ENCODE measurements around the gene MAD1L1. TPM values are rescaled to one million over a fixed set of nuclear protein-coding genes. Genes with fewer than 3 reads are reported as not detected.

Gene MAD1L1
- total RNA-seq, 1 experiment from 2014 or later, result 46.7 TPM

DNA sequence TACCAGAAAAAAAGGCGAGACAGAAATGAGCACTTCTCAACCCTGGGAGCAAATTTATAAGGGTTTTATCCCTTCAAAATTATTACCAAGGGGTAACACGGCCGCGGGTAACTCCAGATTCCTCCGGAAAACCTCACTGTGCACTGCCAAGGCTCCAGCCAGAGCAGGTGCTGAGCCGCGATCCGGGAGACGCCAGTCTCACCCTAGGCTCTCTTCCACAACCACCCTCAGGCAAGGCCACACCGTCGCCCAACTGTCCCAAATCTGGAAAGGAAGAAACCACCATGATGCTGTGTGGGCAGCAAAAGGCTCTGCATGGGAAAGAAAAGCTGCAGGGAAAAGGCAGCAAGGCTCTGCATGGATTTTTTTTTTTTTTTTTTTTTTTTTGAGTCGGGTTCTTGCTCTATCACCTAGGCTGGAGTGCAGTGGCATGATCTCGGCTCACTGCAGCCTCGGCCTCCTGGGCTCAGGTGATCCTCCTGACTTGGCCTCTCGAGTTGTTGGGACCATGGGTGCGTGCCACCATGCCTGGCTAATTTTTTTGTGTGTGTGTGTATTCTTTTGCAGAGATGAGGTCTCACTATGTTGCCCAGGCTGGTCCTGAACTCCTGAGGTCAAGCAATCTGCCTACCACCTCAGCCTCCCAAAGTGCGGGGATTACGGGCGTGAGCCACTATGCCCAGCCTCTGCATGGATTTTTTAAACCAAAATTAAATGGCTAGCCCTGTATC is 39.0 kb downstream of the MAD1L1 start:
- Histone ChIP-seq H3K4me1 (ENCODE audit: insufficient read depth, low read length, poor library complexity, severe bottlenecking) (peaks cover 34% of the 10 kb centered on the region), H3K9me3 (ENCODE audit: low read depth, low read length, poor library complexity, severe bottlenecking) (peaks cover 14% of the 10 kb centered on the region), H3K27me3 (replicated peaks; ENCODE audit: insufficient read depth, low read depth, low read length, poor library complexity) (no peaks in the 10 kb centered on the region), H3K4me3 (ENCODE audit: low read depth, low read length, poor library complexity, severe bottlenecking) (no peak overlapping the region), H3K27ac (ENCODE audit: low read depth, low read length, poor library complexity, severe bottlenecking) (peak overlapping the region; percentile 22), H3K36me3 (ENCODE audit: insufficient read depth, low read length, poor library complexity, severe bottlenecking) (peaks cover 26% of the 10 kb centered on the region)
- no TSS peak for BruUV-seq (replicated peaks)
- CTCF ChIA-PET, result interaction anchor here (1.8 kb wide), 1 partner anchor 18 kb away, joined by 4 read pairs; no protein-coding TSS in a partner anchor
- no peak for DNase-seq (ENCODE audit: low spot score)
- intact Hi-C loops (cut with micrococcal nuclease; ENCODE audit: unreplicated experiment), result no loop called here
- POLR2A ChIA-PET (ENCODE audit: low non-redundant PET), result interaction anchor here (0.6 kb wide), 1 partner anchor 18 kb away, joined by 3 read pairs; no protein-coding TSS in a partner anchor
- no peak for TF ChIP-seq EZH2 (IDR thresholded peaks at IDR 0.05; ENCODE audit: borderline replicate concordance, low read depth, low read length, poor library complexity, severe bottlenecking)
- no peak for TF ChIP-seq CTCF (conservative IDR thresholded peaks at IDR 0.05; ENCODE audit: low read depth, low read length)

- Histone ChIP-seq H3K36me3 (ENCODE audit: insufficient read depth, low read length, poor library complexity, severe bottlenecking) (peaks cover 26% of the 10 kb centered on the region), H3K4me1 (ENCODE audit: insufficient read depth, low read length, poor library complexity, severe bottlenecking) (peaks cover 34% of the 10 kb centered on the region), H3K4me3 (ENCODE audit: low read depth, low read length, poor library complexity, severe bottlenecking) (no peak overlapping the region), H3K27me3 (replicated peaks; ENCODE audit: insufficient read depth, low read depth, low read length, poor library complexity) (no peaks in the 10 kb centered on the region), H3K27ac (ENCODE audit: low read depth, low read length, poor library complexity, severe bottlenecking) (no peak overlapping the region), H3K9me3 (ENCODE audit: low read depth, low read length, poor library complexity, severe bottlenecking) (peaks cover 19% of the 10 kb centered on the region)
- ChIA-PET CTCF (interaction anchor here (1.8 kb wide), 1 partner anchor 17 kb away, joined by 4 read pairs; no protein-coding TSS in a partner anchor), POLR2A (ENCODE audit: low non-redundant PET) (no interaction called here)
- DNase-seq (ENCODE audit: low spot score), result peak; percentile 53
- BruUV-seq (replicated peaks), result no TSS peak
- intact Hi-C loops (cut with micrococcal nuclease; ENCODE audit: unreplicated experiment), result no loop called here
- TF ChIP-seq CTCF (conservative IDR thresholded peaks at IDR 0.05; ENCODE audit: low read depth, low read length) (no peak), EZH2 (IDR thresholded peaks at IDR 0.05; ENCODE audit: borderline replicate concordance, low read depth, low read length, poor library complexity, severe bottlenecking) (no peak)
Measured at GRCh38 chr7:2192831-2193534, 39.8 kb downstream of the MAD1L1 start.

DNA sequence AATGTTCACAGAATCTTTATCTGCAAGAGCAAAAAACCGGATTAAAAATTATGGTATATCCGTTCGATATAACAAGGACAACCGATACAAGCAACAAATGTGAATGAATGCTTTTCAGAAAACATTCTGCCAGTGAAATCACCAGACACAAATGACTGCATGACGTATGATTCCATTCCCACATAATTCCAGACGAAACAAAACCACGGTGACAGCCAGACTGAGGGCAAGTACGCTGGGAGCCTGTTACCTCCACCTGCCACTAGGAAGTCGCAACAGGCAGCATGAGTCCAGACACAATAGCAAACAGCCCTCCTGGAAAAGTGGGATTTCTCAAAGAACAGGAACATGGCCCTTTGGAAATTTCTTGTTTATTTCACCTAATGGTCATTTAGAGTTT is 41.7 kb downstream of the MAD1L1 start:
- Histone ChIP-seq H3K36me3 (ENCODE audit: insufficient read depth, low read length, poor library complexity, severe bottlenecking) (peaks cover 19% of the 10 kb centered on the region), H3K4me1 (ENCODE audit: insufficient read depth, low read length, poor library complexity, severe bottlenecking) (peaks cover 34% of the 10 kb centered on the region), H3K27me3 (replicated peaks; ENCODE audit: insufficient read depth, low read depth, low read length, poor library complexity) (no peaks in the 10 kb centered on the region), H3K4me3 (ENCODE audit: low read depth, low read length, poor library complexity, severe bottlenecking) (no peak overlapping the region), H3K9me3 (ENCODE audit: low read depth, low read length, poor library complexity, severe bottlenecking) (peaks cover 19% of the 10 kb centered on the region), H3K27ac (ENCODE audit: low read depth, low read length, poor library complexity, severe bottlenecking) (no peak overlapping the region)
- TF ChIP-seq CTCF (conservative IDR thresholded peaks at IDR 0.05; ENCODE audit: low read depth, low read length), result no peak
- TF ChIP-seq EZH2 (IDR thresholded peaks at IDR 0.05; ENCODE audit: borderline replicate concordance, low read depth, low read length, poor library complexity, severe bottlenecking), result no peak
- ChIA-PET POLR2A (ENCODE audit: low non-redundant PET) (interaction anchor here (0.6 kb wide), 1 partner anchor 28 kb away, joined by 9 read pairs; no protein-coding TSS in a partner anchor), CTCF (no interaction called here)
- no peak for DNase-seq (ENCODE audit: low spot score)
- no TSS peak for BruUV-seq (replicated peaks)
- intact Hi-C loops (cut with micrococcal nuclease; ENCODE audit: unreplicated experiment), result no loop called here
